Measurements from ENCODE around the gene EARS2. TPM values are rescaled to one million over a fixed set of nuclear protein-coding genes. Genes with fewer than 3 reads are reported as not detected.

The EARS2 gene
- polyA plus RNA-seq, 1 of the 3 experiments (the other 2 are of a cell fraction): 23.2 TPM

- TF ChIP-seq, protein P1, sequence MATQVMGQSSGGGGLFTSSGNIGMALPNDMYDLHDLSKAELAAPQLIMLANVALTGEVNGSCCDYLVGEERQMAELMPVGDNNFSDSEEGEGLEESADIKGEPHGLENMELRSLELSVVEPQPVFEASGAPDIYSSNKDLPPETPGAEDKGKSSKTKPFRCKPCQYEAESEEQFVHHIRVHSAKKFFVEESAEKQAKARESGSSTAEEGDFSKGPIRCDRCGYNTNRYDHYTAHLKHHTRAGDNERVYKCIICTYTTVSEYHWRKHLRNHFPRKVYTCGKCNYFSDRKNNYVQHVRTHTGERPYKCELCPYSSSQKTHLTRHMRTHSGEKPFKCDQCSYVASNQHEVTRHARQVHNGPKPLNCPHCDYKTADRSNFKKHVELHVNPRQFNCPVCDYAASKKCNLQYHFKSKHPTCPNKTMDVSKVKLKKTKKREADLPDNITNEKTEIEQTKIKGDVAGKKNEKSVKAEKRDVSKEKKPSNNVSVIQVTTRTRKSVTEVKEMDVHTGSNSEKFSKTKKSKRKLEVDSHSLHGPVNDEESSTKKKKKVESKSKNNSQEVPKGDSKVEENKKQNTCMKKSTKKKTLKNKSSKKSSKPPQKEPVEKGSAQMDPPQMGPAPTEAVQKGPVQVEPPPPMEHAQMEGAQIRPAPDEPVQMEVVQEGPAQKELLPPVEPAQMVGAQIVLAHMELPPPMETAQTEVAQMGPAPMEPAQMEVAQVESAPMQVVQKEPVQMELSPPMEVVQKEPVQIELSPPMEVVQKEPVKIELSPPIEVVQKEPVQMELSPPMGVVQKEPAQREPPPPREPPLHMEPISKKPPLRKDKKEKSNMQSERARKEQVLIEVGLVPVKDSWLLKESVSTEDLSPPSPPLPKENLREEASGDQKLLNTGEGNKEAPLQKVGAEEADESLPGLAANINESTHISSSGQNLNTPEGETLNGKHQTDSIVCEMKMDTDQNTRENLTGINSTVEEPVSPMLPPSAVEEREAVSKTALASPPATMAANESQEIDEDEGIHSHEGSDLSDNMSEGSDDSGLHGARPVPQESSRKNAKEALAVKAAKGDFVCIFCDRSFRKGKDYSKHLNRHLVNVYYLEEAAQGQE (IDR thresholded peaks at IDR 0.05; ENCODE audit: low read depth, low read length): 0 out of 2 replicates have a peak, but pooled peaks have one; percentile 11
- TF ChIP-seq FOXM1 (IDR thresholded peaks at IDR 0.05; ENCODE audit: low read depth): no peak
- TF ChIP-seq EP300 (IDR thresholded peaks at IDR 0.05; ENCODE audit: borderline replicate concordance in 1 of 2, low read depth in 1 of 2, low read length in 1 of 2): no peak; a peak in 1 of 4 replicates
- TF ChIP-seq EZH2phosphoT487 (IDR thresholded peaks at IDR 0.05; ENCODE audit: borderline replicate concordance, low read depth): no peak
- no peak for TF ChIP-seq FOXJ3 (CRISPR knock-in tag; IDR thresholded peaks at IDR 0.05)
- no peak for TF ChIP-seq RXRA (IDR thresholded peaks at IDR 0.05; ENCODE audit: borderline replicate concordance, low read depth)
- TF ChIP-seq TCF12 (IDR thresholded peaks at IDR 0.05): no peak
Observed at GRCh38 chr16:23510164-23510914, 46.8 kb downstream of the EARS2 start, which contains the start of gene GGA2 (continued).

- Histone ChIP-seq H3K9ac (peak overlapping the region; percentile 80), H3K36me3 (replicated peaks in 1 of 2; ENCODE audit: control insufficient read depth in 1 of 2, insufficient read depth in 2 of 2, low read length in 1 of 2) (no peaks in the 10 kb centered on the region), H3F3A (replicated peaks; ENCODE audit: insufficient read depth) (peaks cover 10% of the 10 kb centered on the region), H3K27ac (ENCODE audit: low read depth in 2 of 2, low read length in 1 of 2) (peak overlapping the region; percentile 12 to 40), H4K20me1 (ENCODE audit: insufficient read depth) (peaks cover 45% of the 10 kb centered on the region), H3K9me2 (no peaks in the 10 kb centered on the region), H3K27me3 (ENCODE audit: insufficient read depth) (no peaks in the 10 kb centered on the region), H3K79me2 (ENCODE audit: insufficient read depth) (peaks cover 50% of the 10 kb centered on the region), H2AFZ (ENCODE audit: low read depth) (no peak overlapping the region), H3K4me3 (ENCODE audit: low read depth in 2 of 2, low read length in 1 of 2) (peak overlapping the region; percentile 64 to 75), H3K4me2 (peak overlapping the region; percentile 99), H3K9me3 (no peaks in the 10 kb centered on the region), H3K4me1 (ENCODE audit: control insufficient read depth in 1 of 2, insufficient read depth in 2 of 2, low read depth in 1 of 2, low read length in 1 of 2) (peaks cover 6 to 9% of the 10 kb centered on the region in 2 experiments; a peak in 2 of 4 replicates)
- DNase-seq: no peak
- WGBS (ENCODE audit: low lambda C conversion rate): 3% methylated on average over 12 of the region's 17 CpGs
- CTCF ChIA-PET: interaction anchor here (1.1 to 1.8 kb wide), 5 partner anchors 10 to 169 kb away, joined by 3 to 5 read pairs (median 4); partner anchors contain the start of genes PLK1 and UBFD1
- POLR2A ChIA-PET: no interaction called here
- no peak for TF ChIP-seq POLR2AphosphoS5 (IDR thresholded peaks at IDR 0.05; ENCODE audit: low read depth, low read length)
- TF ChIP-seq, protein P2, sequence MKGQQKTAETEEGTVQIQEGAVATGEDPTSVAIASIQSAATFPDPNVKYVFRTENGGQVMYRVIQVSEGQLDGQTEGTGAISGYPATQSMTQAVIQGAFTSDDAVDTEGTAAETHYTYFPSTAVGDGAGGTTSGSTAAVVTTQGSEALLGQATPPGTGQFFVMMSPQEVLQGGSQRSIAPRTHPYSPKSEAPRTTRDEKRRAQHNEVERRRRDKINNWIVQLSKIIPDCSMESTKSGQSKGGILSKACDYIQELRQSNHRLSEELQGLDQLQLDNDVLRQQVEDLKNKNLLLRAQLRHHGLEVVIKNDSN (IDR thresholded peaks at IDR 0.05; ENCODE audit: borderline replicate concordance, low read depth): no peak
- TF ChIP-seq YY1 (IDR thresholded peaks at IDR 0.05; ENCODE audit: low read depth): no peak
- TF ChIP-seq SIN3A (IDR thresholded peaks at IDR 0.05; ENCODE audit: borderline replicate concordance, low read depth, low read length): no peak
- TF ChIP-seq NRF1 (IDR thresholded peaks at IDR 0.05; ENCODE audit: low read depth, low read length): no peak
- TF ChIP-seq RXRA (IDR thresholded peaks at IDR 0.05; ENCODE audit: borderline replicate concordance, low read depth): no peak
- TF ChIP-seq NFIC (IDR thresholded peaks at IDR 0.05; ENCODE audit: borderline replicate concordance): no peak
- TF ChIP-seq MXI1 (IDR thresholded peaks at IDR 0.05; ENCODE audit: low read depth, low read length): no peak
- no peak for TF ChIP-seq JUND (IDR thresholded peaks at IDR 0.05)
- no peak for TF ChIP-seq FOXJ3 (CRISPR knock-in tag; IDR thresholded peaks at IDR 0.05)
- TF ChIP-seq TCF12 (IDR thresholded peaks at IDR 0.05): no peak
- TF ChIP-seq MEF2A (IDR thresholded peaks at IDR 0.05; ENCODE audit: borderline replicate concordance, low read depth): no peak
- TF ChIP-seq, protein P3, sequence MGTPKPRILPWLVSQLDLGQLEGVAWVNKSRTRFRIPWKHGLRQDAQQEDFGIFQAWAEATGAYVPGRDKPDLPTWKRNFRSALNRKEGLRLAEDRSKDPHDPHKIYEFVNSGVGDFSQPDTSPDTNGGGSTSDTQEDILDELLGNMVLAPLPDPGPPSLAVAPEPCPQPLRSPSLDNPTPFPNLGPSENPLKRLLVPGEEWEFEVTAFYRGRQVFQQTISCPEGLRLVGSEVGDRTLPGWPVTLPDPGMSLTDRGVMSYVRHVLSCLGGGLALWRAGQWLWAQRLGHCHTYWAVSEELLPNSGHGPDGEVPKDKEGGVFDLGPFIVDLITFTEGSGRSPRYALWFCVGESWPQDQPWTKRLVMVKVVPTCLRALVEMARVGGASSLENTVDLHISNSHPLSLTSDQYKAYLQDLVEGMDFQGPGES (IDR thresholded peaks at IDR 0.05; ENCODE audit: low read depth, low read length): no peak
- no peak for TF ChIP-seq CTCF (IDR thresholded peaks at IDR 0.05)
- no peak for TF ChIP-seq FOXM1 (IDR thresholded peaks at IDR 0.05; ENCODE audit: low read depth)
- no peak for TF ChIP-seq FOSL2 (IDR thresholded peaks at IDR 0.05; ENCODE audit: borderline replicate concordance, low read depth)
- no peak for TF ChIP-seq EZH2phosphoT487 (IDR thresholded peaks at IDR 0.05; ENCODE audit: borderline replicate concordance, low read depth)
Observed at GRCh38 chr16:23509782-23510163, 47.4 kb downstream of the EARS2 start.

Measured in SK-N-SH (cell line).